NCI-H460 (cell line): ENCODE data around the gene LYPD6B. TPM values are rescaled to one million over a fixed set of nuclear protein-coding genes. Genes with fewer than 3 reads are reported as not detected.

Experiments
- DNase-seq: peaks from one replicate; pipeline ENCODE4 v3.0.0-alpha.2; 2016; ENCODE audit warnings: low read depth; ENCODE audit errors: extremely low read depth
- total RNA-seq: library from RNA; depleted of rRNA; stranded (reverse); fragments of >200 nt; shearing (Covaris generic); gene quantifications from 2 replicates; pipeline ENCODE4 v1.2.3, GENCODE V29; 2014

The LYPD6B gene
- total RNA-seq, 1 experiment from 2014 or later: 0.20 TPM

- DNase-seq: no peak
These were observed 116.9 kb downstream of the LYPD6B start for GRCh38 chr2:149155196-149155969.

GRCh38 chr2:149155988-149156387, 117.5 kb downstream of the LYPD6B start:
- DNase-seq: no peak

- DNase-seq: no peak
These were observed 118.7 kb downstream of the LYPD6B start for GRCh38 chr2:149156971-149157740.

- DNase-seq: no peak
These were observed 120.5 kb downstream of the LYPD6B start for GRCh38 chr2:149158957-149159356.

- DNase-seq: no peak
These were observed 121.7 kb downstream of the LYPD6B start for GRCh38 chr2:149160195-149160594.

- no peak for DNase-seq
These were observed 122.3 kb downstream of the LYPD6B start for GRCh38 chr2:149160701-149161217.

GRCh38 chr2:149161481-149162225, 123.2 kb downstream of the LYPD6B start:
- no peak for DNase-seq

- DNase-seq: no peak
These were observed 125.8 kb downstream of the LYPD6B start for GRCh38 chr2:149164296-149164695.

- DNase-seq: no peak
These were observed 126.3 kb downstream of the LYPD6B start for GRCh38 chr2:149164827-149165226.

- no peak for DNase-seq
These were observed 128.7 kb downstream of the LYPD6B start for GRCh38 chr2:149167001-149167780.

GRCh38 chr2:149167941-149168340, 129.4 kb downstream of the LYPD6B start:
- no peak for DNase-seq

- DNase-seq: no peak
These were observed 131.2 kb downstream of the LYPD6B start for GRCh38 chr2:149169656-149170055.

- no peak for DNase-seq
These were observed 131.7 kb downstream of the LYPD6B start for GRCh38 chr2:149170156-149170555.

- no peak for DNase-seq
These were observed 132.4 kb downstream of the LYPD6B start for GRCh38 chr2:149170911-149171310.

GRCh38 chr2:149173220-149173619, 134.7 kb downstream of the LYPD6B start:
- no peak for DNase-seq

- DNase-seq: no peak
These were observed 137.5 kb downstream of the LYPD6B start for GRCh38 chr2:149175956-149176355.

- no peak for DNase-seq
These were observed 140.1 kb downstream of the LYPD6B start for GRCh38 chr2:149178612-149179011.

- DNase-seq: no peak
These were observed 141.9 kb downstream of the LYPD6B start for GRCh38 chr2:149180226-149180875.

GRCh38 chr2:149183187-149183586, 144.7 kb downstream of the LYPD6B start:
- no peak for DNase-seq

GRCh38 chr2:149184991-149185390, 146.5 kb downstream of the LYPD6B start:
- no peak for DNase-seq
